ENCODE measurements around the gene PPP1R7.
"Not testable (repeated sequence)": the region's sequence is repeated elsewhere in the genome, so short reads cannot be mapped to it uniquely, and the experiment has no call there.

Gene PPP1R7

DNA sequence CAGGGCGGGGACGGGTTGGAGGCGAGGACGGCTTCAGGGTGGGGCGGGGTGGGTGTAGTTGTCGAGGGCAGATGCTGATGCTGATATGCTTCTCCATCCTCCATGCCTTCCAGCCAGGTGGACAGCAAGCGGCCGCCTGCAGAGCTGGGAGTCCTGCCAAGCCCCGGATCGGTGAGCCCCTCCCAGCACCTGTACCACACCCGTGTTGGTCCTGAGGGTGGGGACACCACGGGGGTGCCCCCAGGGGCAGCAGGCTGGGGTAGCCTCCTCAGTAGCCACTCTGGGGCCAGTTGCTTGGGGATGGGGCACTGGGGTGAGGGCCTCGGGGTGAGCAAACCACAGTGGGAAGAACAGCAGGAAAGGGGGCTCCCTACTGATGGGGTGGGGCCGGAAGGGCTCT lies 40.8 kb downstream of the PPP1R7 start:
- DNase-seq = no peak

- no peak for DNase-seq
These were observed 43.0 kb downstream of the PPP1R7 start for GRCh38 chr2:241193271-241193670.

DNA sequence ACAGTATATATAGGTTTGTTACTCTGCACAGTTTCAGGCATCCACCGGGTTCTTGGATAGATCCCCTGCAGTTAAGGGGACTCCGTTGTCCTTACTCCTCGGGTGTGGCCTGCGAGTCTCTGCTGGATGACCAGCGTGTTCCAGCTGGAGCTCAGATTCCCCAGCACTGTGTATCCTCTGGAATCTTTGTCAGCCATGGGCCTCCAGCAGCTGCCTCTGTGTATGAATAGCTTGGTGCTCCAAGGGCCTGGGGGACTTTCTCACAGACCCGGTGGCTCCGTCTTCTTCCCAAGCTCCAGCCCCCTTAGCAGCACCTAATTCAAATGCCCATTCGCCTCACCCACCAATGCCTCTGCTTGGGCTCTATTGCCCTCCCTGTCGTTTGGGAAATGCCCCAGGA lies 44.5 kb downstream of the PPP1R7 start:
- DNase-seq = no peak

DNA sequence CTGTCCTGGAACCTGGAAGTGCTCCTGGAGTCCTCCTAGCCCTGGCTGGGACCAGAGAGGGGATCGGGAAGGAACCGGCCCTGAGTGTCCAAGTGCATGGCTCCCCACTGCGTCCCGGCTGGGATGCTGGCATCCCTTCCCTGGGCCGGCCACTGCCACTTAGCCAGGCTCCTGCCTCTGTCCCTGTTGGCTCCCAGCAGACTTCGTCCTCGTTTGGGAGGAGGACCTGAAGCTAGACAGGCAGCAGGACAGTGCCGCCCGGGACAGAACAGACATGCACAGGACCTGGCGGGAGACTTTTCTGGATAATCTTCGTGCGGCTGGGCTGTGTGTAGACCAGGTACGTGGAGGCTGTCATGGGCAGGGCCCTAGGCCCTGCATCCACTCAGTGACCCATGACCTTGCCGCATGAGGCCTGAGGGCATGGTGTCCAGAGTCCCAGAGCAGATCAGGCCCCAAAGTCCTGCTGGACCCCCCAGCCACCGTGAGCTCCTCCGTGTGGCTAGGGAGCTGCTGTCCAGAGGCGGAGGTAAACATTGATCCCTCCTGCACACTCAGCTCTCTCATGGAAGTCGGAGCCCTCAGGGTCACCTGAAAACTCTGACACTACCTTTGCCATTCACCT lies 45.4 kb downstream of the PPP1R7 start:
- no peak for DNase-seq

GRCh38 chr2:241197246-241197645 lies 47.0 kb downstream of the PPP1R7 start:
- not testable (repeated sequence) for DNase-seq

DNA sequence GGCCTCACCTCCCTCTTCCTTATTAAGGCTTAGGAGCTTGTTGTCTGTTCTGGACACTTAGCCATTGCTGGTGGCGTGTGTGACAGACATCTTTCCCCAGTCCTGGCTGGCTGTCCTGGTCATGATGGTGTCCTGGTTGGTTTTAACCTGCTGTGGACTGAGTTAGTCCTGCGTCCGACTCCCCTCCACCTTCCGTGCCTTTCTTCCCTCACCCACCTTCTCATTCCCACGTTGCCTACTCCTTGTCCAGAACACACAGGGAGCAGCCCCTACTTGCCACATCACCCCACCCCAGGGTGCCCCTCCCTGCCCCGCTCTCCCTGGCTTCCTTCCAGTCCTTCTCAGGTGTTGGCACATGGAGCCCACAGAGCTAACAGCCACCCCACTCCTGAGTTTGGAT lies 47.7 kb downstream of the PPP1R7 start:
- no peak for DNase-seq

DNA sequence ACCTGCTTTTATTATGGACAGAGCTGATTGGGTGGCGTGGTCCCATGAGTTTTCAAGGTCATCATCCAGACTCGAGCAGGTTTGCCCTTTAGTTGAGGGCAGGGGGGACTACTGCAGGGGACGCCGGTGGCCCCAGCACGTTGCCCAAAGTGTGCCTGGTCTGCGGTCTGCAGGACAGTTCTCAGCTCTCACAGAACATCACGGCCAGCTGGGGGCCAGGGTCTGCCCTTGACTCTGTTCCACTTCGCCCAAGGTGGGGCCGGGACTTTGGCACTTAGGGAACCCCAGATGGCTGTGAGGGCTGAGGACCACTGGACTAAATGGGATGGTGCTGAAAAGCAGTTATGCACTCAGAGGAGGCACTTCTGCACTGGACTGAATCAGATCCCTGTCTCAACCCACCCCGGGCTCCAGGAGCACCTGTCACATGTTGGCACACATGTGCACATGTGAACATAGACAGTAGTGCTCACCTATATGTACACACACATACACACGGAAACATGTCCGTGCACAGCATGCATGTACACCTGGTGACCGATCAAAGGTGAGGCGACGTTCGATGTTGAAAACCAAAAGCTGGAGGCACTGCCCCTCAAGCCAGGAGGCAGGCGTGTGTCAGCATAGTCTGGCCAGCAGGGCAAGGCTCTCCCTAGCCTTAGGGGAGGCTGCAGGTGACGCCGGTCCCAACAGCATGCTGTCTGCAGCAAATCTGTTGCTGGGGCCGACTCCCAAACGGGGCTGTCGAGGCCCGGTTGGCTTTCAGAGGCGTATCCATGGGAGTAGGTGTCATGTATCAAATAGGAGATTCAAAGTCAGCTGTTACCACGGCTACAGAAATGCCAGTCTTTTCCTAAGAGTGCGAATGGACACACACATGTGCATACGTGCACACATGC lies 48.4 kb downstream of the PPP1R7 start:
- no peak for DNase-seq

GRCh38 chr2:241199286-241199685 lies 49.0 kb downstream of the PPP1R7 start:
- DNase-seq = no peak

- DNase-seq = no peak
These were observed 49.9 kb downstream of the PPP1R7 start for GRCh38 chr2:241199897-241200821.

- peak in 1 of 58 donors; percentile 14 for DNase-seq
These were observed 50.6 kb downstream of the PPP1R7 start for GRCh38 chr2:241200822-241201395.

DNA sequence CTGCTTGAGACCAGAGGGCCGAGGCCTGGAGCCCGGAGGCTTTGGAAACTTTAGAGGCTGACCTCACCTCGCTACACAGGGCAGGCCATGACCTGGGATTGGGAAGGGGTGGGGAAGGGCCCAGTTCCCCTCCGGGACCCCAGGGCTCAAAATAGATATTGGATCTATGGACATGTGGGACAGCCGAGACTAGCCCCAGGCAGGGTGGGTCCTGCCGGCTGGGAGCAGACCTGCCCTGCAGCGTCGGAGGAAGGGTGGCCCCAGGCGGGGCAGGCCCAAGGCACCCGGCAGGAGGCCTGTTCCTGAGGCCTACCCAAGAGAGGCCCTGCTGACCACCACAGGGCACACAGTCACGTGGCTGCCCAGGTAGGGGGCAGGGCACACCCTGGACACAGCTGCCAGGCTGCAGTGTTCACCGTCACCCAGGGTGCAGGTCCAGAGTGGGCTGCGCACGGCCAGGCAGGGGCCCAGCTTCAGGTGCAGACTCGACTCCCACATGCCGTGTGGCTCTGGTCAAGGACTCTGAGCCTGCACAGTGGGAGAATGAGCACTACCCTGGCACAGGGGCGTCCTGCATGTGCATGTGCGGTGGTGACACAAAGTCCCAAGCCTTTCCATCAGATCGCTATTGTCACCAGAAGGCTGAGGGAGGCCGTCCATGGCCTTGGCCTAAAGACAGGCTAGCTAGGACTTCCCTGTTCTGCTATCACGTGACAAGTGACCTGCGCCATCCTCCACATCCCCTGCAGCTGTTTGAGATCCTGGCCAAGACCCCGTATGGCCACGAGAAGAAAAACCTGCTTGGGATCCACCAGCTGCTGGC lies 51.4 kb downstream of the PPP1R7 start:
- no peak for DNase-seq

GRCh38 chr2:241202268-241202585 lies 52.0 kb downstream of the PPP1R7 start:
- no peak for DNase-seq

- DNase-seq = no peak
These were observed 52.4 kb downstream of the PPP1R7 start for GRCh38 chr2:241202681-241203080.

- DNase-seq = no peak
These were observed 53.1 kb downstream of the PPP1R7 start for GRCh38 chr2:241203218-241204009.

DNA sequence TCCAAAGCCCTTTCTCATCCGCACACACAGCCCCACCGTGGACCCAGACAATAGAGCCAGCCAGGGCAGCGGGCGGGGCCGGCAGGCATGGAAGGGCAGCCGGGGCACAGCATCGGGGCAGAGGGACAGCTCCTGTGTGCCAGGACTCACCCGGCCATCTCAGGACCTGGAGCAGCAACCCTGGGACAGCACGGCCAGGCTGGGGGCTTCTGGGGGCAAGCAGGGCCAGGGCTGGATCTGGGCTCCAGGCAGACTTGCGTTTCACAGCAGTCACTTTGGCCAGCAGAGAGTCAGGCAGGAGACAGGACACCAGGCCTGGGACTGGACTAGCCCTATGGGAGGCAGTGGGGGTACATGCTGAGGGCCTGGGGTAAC lies 53.7 kb downstream of the PPP1R7 start:
- no peak for DNase-seq

GRCh38 chr2:241204490-241204889 lies 54.2 kb downstream of the PPP1R7 start:
- DNase-seq = no peak

GRCh38 chr2:241205086-241205485 lies 54.8 kb downstream of the PPP1R7 start:
- DNase-seq = no peak

- DNase-seq = no peak
These were observed 56.9 kb downstream of the PPP1R7 start for GRCh38 chr2:241207151-241207550.

DNA sequence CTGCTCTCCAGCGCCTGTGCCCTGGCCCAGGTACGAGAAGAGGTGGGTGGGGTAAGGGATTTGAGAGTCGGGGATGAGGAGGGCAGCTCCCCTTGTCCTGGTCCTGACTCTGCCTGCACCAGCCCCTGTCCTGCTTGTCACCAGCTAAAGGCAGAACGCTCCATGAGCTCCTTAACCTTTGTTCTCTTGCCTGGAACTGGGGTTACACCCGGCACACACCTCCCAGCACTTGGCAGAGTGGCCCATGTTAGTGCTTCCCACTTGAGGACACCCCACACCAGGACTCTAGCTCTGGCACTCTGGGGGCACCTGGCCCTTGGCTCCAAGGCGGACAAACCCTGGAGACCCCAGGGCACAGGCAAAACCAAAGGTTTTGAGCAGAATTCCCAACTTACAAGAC lies 57.4 kb downstream of the PPP1R7 start:
- no peak for DNase-seq

GRCh38 chr2:241208058-241208457 lies 57.8 kb downstream of the PPP1R7 start:
- DNase-seq = peak in 39 of 58 donors; percentile 8 to 82 (median 36)

Data from anterior cingulate cortex (tissue), 58 donors.